Gastrocnemius medialis (tissue), 4 donors: ENCODE measurements around the gene PRCD. TPM values are rescaled to one million over a fixed set of nuclear protein-coding genes. Genes with fewer than 3 reads are reported as not detected.

Experiments
- ATAC-seq, 2 donors: fragments of 150-250 bp; one replicate each; pipeline ENCODE4 v1.9.1; 2016
- DNase-seq, 2 donors: peaks; one replicate each; pipeline ENCODE4 v3.0.0-alpha.2; 2019
- H3K27ac ChIP-seq, 4 donors: fragments of 200-600 bp; sonication (generic); 1 replicate in 1 of 4; 2 replicates in 3 of 4; pipeline ENCODE4 v1.5.1; 2016 to 2018; ENCODE audit warnings: mild to moderate bottlenecking in 2 of 4, moderate library complexity in 1 of 4
- H3K27me3 ChIP-seq, 3 donors: fragments of 200-600 bp; sonication (generic) in 2 of 3; 1 replicate in 1 of 3; 2 replicates in 2 of 3; pipeline versions ENCODE4 v1.5.1 to v1.6.0; 2016 to 2019; ENCODE audit warnings: mild to moderate bottlenecking in 1 of 3, moderate library complexity in 1 of 3
- H3K36me3 ChIP-seq, 2 donors: fragments of 200-600 bp; sonication (generic) in 1 of 2; one replicate each; pipeline ENCODE4 v1.5.1; 2017 to 2018
- H3K4me1 ChIP-seq, 2 donors: fragments of 200-600 bp; sonication (generic) in 1 of 2; one replicate each; pipeline ENCODE4 v1.5.1; 2016 to 2017; ENCODE audit warnings: mild to moderate bottlenecking in 2 of 2
- H3K4me3 ChIP-seq, 4 donors: fragments of 200-600 bp; sonication (generic) in 3 of 4; 1 replicate in 1 of 4; 2 replicates in 3 of 4; pipeline ENCODE4 v1.5.1; 2016 to 2019; ENCODE audit warnings: mild to moderate bottlenecking in 2 of 4
- H3K9me3 ChIP-seq, 3 donors: fragments of 200-600 bp; sonication (generic) in 2 of 3; 1 replicate in 1 of 3; 2 replicates in 2 of 3; pipeline ENCODE4 v1.5.1; 2016 to 2019
- CTCF ChIP-seq, 5 experiments: fragments of 450-650 bp in 3 of 5; fragments of 200-600 bp in 2 of 5; sonication (generic) in 2 of 5; IDR thresholded peaks in 4 of 5; conservative IDR thresholded peaks in 1 of 5; 1 replicate in 4 of 5; 2 replicates in 1 of 5; pipeline ENCODE4 v1.5.1; 2016 to 2019; ENCODE audit warnings: antibody characterized with exemption in 5 of 5, mild to moderate bottlenecking in 3 of 5, moderate library complexity in 3 of 5
- POLR2A ChIP-seq, 2 donors: fragments of 450-650 bp; IDR thresholded peaks; one replicate each; pipeline ENCODE4 v1.6.1; 2017; ENCODE audit warnings: antibody characterized with exemption in 2 of 2, mild to moderate bottlenecking in 2 of 2, moderate library complexity in 2 of 2
- in situ Hi-C, 4 donors: fragments of 200-750 bp; cut with MboI; loops; one replicate each; pipeline versions ENCODE4 v1.15.0 to v1.8.0; 2017; ENCODE audit warnings: low sequenced_read_pairs in 4 of 4
- intact Hi-C: fragments of 100-400 bp; cut with DNase I; formaldehyde crosslinking; loops from one replicate; pipeline ENCODE4 v1.15.1; 2023; ENCODE audit warnings: low total_unique reads
- total RNA-seq, 4 donors: library from RNA; depleted of rRNA; stranded (reverse); fragments of >200 nt; gene quantifications; one replicate each; pipeline versions ENCODE4 v1.1.0 to v1.2.3, GENCODE V29; 2016

Gene PRCD
- total RNA-seq, 4 donors from 2014 or later = 0.33 to 3.7 (median 1.1) TPM; not detected in 1

DNA sequence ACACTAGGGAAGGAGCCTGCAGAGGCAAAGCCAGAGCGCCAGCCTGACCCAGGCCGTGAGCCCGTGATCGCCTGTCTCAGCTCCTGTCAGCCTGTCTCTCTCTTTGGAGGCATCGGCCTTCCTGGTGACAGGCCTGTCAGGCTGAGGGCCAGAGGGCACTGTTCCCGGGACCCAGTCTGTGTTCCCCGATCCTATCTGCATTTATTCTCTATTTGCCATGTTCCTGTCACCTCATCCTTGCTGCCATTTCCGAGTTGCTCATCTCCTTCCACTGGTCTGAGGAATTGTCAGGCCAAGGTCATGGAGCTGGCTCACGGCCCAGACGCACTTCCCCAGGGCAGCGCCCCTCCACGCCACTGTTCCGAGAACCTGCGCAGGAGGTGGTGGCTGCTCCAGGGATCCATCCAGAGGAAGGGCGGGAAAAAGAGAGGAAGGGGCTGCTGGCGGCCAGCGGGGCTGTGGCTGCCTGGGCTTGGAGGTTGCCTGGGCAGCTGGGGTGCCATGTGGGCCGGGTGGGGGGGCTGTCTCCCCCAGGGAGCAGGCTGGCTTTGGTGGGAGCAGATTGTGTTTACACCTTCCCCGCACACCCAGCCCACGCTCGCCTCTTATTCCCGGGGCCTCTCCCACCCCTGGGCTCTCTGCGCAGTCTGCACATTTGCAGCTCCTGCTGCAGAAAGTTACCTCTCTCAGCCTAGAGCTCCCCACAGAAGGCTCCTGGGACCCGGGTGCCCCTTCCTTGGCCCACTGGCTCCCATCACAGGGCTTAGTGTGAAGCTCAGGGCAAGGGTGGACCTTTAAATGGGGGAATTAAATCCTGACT lies 4.9 kb downstream of the PRCD start:
- TF ChIP-seq POLR2A (IDR thresholded peaks at IDR 0.05) = no peak
- no peak for TF ChIP-seq CTCF (IDR thresholded peaks at IDR 0.05 in 4 of 5, conservative IDR thresholded peaks at IDR 0.05 in 1 of 5)
- Histone ChIP-seq H3K9me3 (no peaks in the 10 kb centered on the region), H3K27me3 (no peaks in the 10 kb centered on the region), H3K36me3 (no peaks in the 10 kb centered on the region), H3K4me1 (peaks cover 69 to 73% of the 10 kb centered on the region in 2 donors), H3K4me3 (no peak overlapping the region), H3K27ac (peak overlapping the region; percentile 51 to 69 (median 63))
- intact Hi-C loops = no loop called here
- no peak for ATAC-seq
- no peak for DNase-seq
- in situ Hi-C loops = no loop called here

- no peak overlapping the region for H3K4me3 ChIP-seq
- ATAC-seq = no peak
- no peak for DNase-seq
- no peaks in the 10 kb centered on the region for H3K9me3 ChIP-seq
- TF ChIP-seq POLR2A (IDR thresholded peaks at IDR 0.05) = no peak
- TF ChIP-seq CTCF (IDR thresholded peaks at IDR 0.05 in 4 of 5, conservative IDR thresholded peaks at IDR 0.05 in 1 of 5) = no peak
- H3K27me3 ChIP-seq = no peaks in the 10 kb centered on the region
- H3K4me1 ChIP-seq = peaks cover 62 to 69% of the 10 kb centered on the region in 2 donors
- peak overlapping the region in 1 of 4 donors; percentile 53 for H3K27ac ChIP-seq
- no peaks in the 10 kb centered on the region for H3K36me3 ChIP-seq
- in situ Hi-C loops (no loop called here), intact Hi-C loops (no loop called here)
Measured at GRCh38 chr17:76545918-76546555, 6.2 kb downstream of the PRCD start.

- TF ChIP-seq POLR2A (IDR thresholded peaks at IDR 0.05) = no peak
- TF ChIP-seq CTCF (IDR thresholded peaks at IDR 0.05 in 4 of 5, conservative IDR thresholded peaks at IDR 0.05 in 1 of 5) = no peak
- intact Hi-C loops = loop anchor here (1.0 kb wide), 1 partner anchor 23 kb away; no protein-coding TSS in a partner anchor
- peak overlapping the region; percentile 35 to 53 (median 44) for H3K27ac ChIP-seq
- H3K4me3 ChIP-seq = no peak overlapping the region
- no peaks in the 10 kb centered on the region for H3K36me3 ChIP-seq
- in situ Hi-C loops = no loop called here
- DNase-seq = no peak
- H3K27me3 ChIP-seq = no peaks in the 10 kb centered on the region
- no peaks in the 10 kb centered on the region for H3K9me3 ChIP-seq
- peaks cover 62 to 70% of the 10 kb centered on the region in 2 donors for H3K4me1 ChIP-seq
- no peak for ATAC-seq
Measured at GRCh38 chr17:76546556-76547182, 6.8 kb downstream of the PRCD start.

GRCh38 chr17:76547183-76547641 lies 7.4 kb downstream of the PRCD start:
- no peaks in the 10 kb centered on the region for H3K36me3 ChIP-seq
- peak overlapping the region; percentile 35 to 53 (median 44) for H3K27ac ChIP-seq
- in situ Hi-C loops = no loop called here

More at GRCh38 chr17:76547183-76547641, 7.4 kb downstream of the PRCD start:
- Histone ChIP-seq H3K9me3 (no peaks in the 10 kb centered on the region), H3K27me3 (no peaks in the 10 kb centered on the region), H3K4me1 (peaks cover 62 to 70% of the 10 kb centered on the region in 2 donors), H3K4me3 (no peak overlapping the region)
- intact Hi-C loops = loop anchor here (1.0 kb wide), 1 partner anchor 24 kb away; no protein-coding TSS in a partner anchor
- TF ChIP-seq CTCF (IDR thresholded peaks at IDR 0.05 in 4 of 5, conservative IDR thresholded peaks at IDR 0.05 in 1 of 5) = peak; percentile 38 to 82 (median 81)
- TF ChIP-seq POLR2A (IDR thresholded peaks at IDR 0.05) = no peak
- DNase-seq = peak in 1 of 2 donors; percentile 46
- peak; percentile 60 to 70 for ATAC-seq
